ENCODE measurements around the gene B3GALT2. TPM values are rescaled to one million over a fixed set of nuclear protein-coding genes. Genes with fewer than 3 reads are reported as not detected.
"Not testable (repeated sequence)": the region's sequence is repeated elsewhere in the genome, so short reads cannot be mapped to it uniquely, and the experiment has no call there.

B3GALT2 gene, protein sequence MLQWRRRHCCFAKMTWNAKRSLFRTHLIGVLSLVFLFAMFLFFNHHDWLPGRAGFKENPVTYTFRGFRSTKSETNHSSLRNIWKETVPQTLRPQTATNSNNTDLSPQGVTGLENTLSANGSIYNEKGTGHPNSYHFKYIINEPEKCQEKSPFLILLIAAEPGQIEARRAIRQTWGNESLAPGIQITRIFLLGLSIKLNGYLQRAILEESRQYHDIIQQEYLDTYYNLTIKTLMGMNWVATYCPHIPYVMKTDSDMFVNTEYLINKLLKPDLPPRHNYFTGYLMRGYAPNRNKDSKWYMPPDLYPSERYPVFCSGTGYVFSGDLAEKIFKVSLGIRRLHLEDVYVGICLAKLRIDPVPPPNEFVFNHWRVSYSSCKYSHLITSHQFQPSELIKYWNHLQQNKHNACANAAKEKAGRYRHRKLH
- polyA plus RNA-seq (ENCODE audit: insufficient read length) = 13.8 TPM
- long read RNA-seq, donor 1, partial matches to known transcripts = 58 of 62 reads
- long read RNA-seq, donor 1, other reads (novel, unspliced or antisense) = 0 of 62 reads
- long read RNA-seq, donor 2, partial matches to known transcripts = 0 of 4 reads
- long read RNA-seq, donor 2, other reads (novel, unspliced or antisense) = 0 of 4 reads
- long read RNA-seq, donor 3, transcript B3GALT2-201 (2 exons, 3,274 nt) = major isoform, 8 of 8 reads
- long read RNA-seq, donor 3, partial matches to known transcripts = 0 of 8 reads
- long read RNA-seq, donor 3, other reads (novel, unspliced or antisense) = 0 of 8 reads
- long read RNA-seq, donor 4 = 0 reads
- long read RNA-seq, donor 5, transcript B3GALT2-201 (2 exons, 3,274 nt) = major isoform, 7 of 7 reads
- long read RNA-seq, donor 5, partial matches to known transcripts = 0 of 7 reads
- long read RNA-seq, donor 5, other reads (novel, unspliced or antisense) = 0 of 7 reads
- long read RNA-seq, donor 6, partial matches to known transcripts = 0 of 4 reads
- long read RNA-seq, donor 6, other reads (novel, unspliced or antisense) = 0 of 4 reads
- long read RNA-seq, donor 7, transcript B3GALT2-201 (2 exons, 3,274 nt) = major isoform, 18 of 18 reads
- long read RNA-seq, donor 7, partial matches to known transcripts = 0 of 18 reads
- long read RNA-seq, donor 7, other reads (novel, unspliced or antisense) = 0 of 18 reads
- long read RNA-seq, donor 8, partial matches to known transcripts = 0 of 3 reads
- long read RNA-seq, donor 8, other reads (novel, unspliced or antisense) = 0 of 3 reads

DNA sequence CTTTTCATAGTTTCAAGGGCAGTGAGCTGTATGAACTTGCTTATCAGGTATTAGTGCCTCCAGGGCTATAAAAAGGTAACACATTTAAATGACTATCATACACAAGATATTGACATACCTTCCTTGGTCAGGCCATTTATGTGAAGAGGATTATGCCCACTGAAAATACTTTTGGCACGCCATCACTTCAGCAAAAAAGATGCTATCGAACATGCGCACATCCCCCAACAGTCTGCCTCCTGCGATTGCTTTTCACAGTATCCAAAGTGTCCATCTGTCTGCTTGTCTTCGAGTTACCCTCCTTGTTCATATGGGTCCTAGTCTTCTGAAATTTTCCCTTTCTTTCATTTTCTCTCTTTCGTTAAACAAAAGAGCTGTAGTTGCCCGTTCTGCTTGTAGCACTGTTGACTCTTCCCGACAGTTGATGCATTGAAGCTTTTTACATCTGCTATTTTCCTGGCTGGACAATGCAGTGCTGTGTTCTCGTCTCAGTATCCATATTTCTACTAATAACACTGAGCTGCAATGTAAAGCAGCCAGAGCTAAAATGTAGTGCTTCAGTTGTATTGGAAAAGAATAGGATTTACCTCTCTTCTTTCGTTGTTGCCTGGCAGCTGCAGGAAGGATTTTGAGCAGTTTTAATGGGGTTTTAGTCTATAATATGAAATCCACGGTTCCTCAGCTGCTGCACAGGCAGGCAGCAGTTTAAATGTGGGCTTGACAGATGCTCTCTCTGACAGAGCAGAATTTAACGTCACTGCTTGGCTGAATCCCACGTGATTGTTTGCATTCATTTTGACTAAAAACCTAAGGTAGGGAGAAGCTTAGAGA, at the start of gene B3GALT2:
Gene B3GALT2, minus strand, starts transcription at position 713 of the 831 bp plus-strand sequence. CDS start 5,051 bp downstream, outside the sequence.
- peak; percentile 70 for DNase-seq

- no peak for DNase-seq
Measured at GRCh38 chr1:193234530-193234929, 48.1 kb upstream of the B3GALT2 start.

GRCh38 chr1:193231146-193231545, 44.7 kb upstream of the B3GALT2 start:
- not testable (repeated sequence) for DNase-seq

- DNase-seq = no peak
Measured at GRCh38 chr1:193229136-193229535, 42.7 kb upstream of the B3GALT2 start.

DNA sequence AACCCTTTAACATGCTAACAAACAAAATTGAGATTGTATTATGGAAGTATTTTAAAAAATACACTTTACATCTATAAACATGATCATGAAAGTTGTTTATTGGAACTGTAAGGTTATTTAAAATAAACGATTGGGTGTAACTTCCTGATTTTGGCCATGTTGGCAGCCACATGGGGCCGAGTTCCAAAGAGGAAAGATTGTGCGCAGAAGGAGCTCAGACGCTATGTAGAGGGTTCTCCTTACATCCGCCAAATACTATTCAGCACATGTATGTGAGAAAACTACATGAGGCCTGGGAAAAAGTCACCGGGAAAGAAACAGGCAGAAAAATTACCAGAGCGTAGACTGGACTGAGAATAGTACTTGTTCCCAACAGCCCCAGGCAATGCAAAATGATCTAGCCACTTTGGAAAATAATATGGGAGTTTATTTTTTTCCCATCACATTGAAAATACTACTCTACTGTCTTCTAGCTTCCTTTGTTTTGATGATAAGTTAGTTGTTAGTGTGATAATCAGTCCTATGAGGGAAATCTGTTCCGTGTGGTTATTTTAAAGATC, 35.7 kb upstream of the B3GALT2 start:
- no peak for DNase-seq

GRCh38 chr1:193221651-193222050, 35.2 kb upstream of the B3GALT2 start:
- DNase-seq = no peak

DNA sequence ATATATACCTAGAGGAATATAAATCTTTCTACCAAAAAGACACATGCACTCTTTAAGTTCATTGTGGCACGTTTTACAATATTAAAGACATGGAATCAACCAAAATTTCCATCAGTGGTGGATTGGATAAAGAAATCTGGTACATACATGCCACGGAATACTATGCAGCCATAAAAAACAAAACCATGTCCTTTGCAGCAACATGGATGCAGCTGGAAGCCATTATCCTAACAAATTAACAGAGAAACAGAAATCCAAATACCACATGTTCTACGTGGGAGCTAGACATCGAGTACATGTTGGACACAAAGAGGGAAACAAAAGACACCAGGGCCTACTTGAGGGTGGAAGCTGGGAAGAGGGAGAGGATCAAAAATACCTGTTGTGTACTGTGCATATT, 33.0 kb upstream of the B3GALT2 start:
- no peak for DNase-seq

DNA sequence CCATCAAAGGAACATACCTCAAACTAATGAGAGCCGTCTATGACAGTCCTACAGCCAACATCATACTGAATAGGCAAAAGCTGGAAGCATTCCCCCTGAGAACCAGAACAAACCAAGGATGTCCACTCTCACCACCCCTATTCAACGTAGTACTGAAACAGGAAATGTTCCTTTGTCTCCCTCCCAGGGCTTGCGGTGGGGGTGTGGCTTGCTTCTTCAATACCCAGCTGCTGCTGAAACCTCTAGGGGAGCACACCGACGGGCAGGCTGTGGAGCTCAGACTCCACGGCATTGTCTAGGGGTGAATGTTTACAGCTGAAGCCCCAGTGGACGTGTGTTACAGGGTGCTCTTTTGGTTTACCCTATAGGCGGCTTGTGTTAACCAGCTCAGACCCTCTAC, 30.5 kb upstream of the B3GALT2 start:
- DNase-seq = no peak

GRCh38 chr1:193213998-193214397, 27.6 kb upstream of the B3GALT2 start:
- no peak for DNase-seq

DNA sequence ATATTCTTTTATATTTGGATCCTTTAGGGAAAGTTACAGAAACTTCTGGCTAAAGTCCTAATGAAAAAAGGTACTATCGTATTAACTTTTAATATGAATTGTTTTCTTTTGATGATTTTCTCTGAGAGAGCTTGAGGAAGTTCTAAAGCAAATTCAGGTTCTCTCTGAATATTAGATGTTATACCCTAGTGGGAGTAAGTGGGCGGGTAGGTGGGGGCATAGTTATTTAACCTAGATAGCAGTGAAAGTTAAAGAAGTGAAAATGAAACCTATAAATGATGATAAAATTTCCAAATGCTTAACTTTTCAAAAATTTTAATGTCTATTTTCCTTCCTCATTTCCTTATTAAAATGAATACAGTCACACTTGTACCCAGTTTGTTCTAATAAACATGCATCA, 26.2 kb upstream of the B3GALT2 start:
- no peak for DNase-seq

GRCh38 chr1:193211539-193211938, 25.1 kb upstream of the B3GALT2 start:
- no peak for DNase-seq

DNA sequence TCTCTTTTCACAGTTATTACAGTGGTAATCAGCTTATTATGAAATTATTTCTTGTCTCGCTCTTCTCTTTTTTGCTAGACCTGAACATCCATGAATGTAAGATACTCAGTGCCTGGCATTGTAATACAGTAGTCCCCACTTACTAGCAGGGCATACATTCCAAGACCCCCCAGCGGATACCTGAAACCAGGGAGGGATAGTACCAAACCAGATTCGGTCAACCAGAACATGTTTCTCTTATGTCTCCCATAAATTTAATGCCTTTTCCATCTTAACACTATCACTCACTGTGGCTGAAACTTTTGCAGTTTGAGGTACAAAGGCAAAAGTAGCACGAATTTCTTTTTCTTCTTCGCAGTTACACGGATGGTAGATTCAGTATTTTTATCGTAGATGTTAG, 24.6 kb upstream of the B3GALT2 start:
- DNase-seq = peak; percentile 59

DNA sequence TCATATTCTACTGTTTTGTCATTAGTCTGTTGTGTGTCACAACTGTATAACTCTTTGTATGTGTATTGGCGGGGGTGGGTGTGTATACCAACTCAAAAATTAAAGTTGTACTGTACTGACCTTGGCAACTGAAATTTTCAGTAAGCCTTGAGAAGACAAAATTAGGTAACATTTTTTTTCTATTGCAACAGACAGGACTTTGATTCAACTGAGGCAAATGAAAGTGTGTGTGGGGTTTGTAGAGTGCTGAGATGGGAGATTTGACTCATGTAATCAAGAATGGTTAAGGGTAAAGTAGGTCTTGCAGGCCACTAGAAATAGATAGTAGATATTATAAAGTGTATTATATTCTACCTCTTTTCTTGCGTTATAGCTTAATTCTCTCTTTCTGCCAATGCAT, 14.6 kb upstream of the B3GALT2 start:
- DNase-seq = no peak

GRCh38 chr1:193199940-193200339, 13.5 kb upstream of the B3GALT2 start:
- no peak for DNase-seq

- no peak for DNase-seq
Measured at GRCh38 chr1:193192586-193192985, 6.2 kb upstream of the B3GALT2 start.

DNA sequence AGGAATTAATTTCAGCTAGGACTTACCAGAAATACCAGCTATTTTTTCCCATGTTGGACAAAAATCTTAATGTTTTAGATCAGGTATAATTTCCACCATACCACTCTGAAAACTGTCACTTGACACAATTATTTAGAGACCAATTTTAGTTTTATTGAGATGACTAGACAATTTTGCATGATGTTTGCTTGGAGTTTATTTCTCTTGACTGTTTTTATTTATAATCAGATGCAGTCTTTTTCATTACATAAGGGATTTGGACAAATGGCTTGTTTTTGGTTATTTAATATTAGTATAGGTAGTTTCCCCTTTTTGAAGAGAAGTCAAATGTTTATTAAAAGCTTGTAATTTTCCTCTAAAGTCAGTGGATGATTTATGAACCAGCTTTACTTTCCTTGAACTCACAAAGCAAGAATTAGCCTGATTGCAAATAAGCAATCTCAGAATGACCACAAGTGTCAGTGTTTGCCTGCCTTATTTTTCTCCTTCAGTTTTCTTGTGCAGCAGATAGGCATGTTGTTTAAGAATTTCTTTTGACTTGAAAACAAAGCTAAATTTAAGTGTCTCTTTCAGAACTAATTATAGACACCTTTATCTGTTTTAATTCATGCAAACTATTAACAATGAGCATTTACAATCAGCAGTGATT, 3.8 kb upstream of the B3GALT2 start:
- DNase-seq = peak; percentile 37

DNA sequence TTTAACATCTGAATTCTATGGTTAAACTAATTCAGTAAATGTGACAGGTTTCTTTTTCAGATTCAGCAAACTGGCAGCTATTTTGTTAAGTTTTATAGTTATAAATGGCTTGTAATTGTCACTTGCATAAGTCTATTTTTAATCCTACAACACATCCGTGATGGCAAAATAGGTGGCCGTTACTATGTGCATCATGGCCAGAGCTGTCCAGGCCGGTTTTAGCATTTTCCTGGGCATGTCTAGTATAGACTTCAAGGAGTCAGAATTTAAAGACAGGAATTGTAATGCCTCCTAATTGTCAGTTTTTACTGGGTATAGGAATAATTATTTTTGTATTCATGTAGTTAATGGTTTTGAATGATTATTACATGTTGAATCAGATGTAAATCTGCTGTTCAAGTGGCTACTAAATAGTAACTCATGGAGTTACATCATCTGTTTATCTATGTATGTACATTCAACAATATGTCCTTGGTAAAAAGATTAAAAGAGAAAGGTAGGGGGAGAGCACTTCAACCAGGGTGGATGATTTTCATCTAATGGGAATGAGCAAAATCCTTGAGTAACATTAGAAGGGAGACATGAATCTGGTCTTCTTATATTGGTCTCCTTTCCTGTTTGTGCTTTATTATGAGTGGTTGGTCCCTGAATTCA, 3.2 kb upstream of the B3GALT2 start:
- DNase-seq = no peak

DNA sequence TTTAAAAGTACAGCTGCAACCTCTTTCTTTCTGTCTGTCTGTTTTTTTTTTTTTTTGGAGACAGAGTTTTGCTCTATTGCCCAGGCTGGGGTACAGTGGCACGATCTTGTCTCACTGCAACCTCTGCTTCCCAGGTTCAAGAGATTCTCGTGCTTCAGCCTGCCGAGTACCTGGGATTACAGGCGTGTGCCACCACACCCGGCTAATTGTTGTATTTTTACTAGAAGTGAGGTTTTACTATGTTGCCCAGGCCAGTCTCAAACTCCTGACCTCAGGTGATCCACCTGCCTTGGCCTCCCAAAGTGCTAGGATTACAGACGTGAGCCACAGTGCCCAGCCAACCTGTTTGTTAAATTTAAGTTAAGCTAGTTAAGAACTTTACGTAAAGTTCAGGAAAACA, 2.5 kb upstream of the B3GALT2 start:
- not testable (repeated sequence) for DNase-seq

- DNase-seq = no peak
Measured at GRCh38 chr1:193187114-193187513, 701 bp upstream of the B3GALT2 start.

GRCh38 chr1:193185211-193185610, 1.2 kb downstream of the B3GALT2 start:
- DNase-seq = no peak
